HG02571 (cell line): Measurements from ENCODE around the gene PLA2G2E.
"Not testable (repeated sequence)": the region's sequence is repeated elsewhere in the genome, so short reads cannot be mapped to it uniquely, and the experiment has no call there.

Source experiments
- ATAC-seq: cut with Tn5 transposase; IDR thresholded peaks from one replicate; pipeline ENCODE4 v1.9.1; 2021; ENCODE audit warnings: mild to moderate bottlenecking, moderate library complexity; ENCODE audit not compliant: unreplicated experiment

The PLA2G2E gene

GRCh38 chr1:19934336-19934735, 10.9 kb upstream of the PLA2G2E start:
- no peak for ATAC-seq

- ATAC-seq = no peak
Measured at GRCh38 chr1:19932866-19933265, 9.4 kb upstream of the PLA2G2E start.

- not testable (repeated sequence) for ATAC-seq
Measured at GRCh38 chr1:19927130-19927421, 3.7 kb upstream of the PLA2G2E start.

- ATAC-seq = no peak
Measured at GRCh38 chr1:19926296-19927129, 3.1 kb upstream of the PLA2G2E start.

GRCh38 chr1:19925342-19926070, 2.1 kb upstream of the PLA2G2E start:
- ATAC-seq = no peak

GRCh38 chr1:19923953-19924346, 533 bp upstream of the PLA2G2E start:
- no peak for ATAC-seq

- no peak for ATAC-seq
Measured at GRCh38 chr1:19922015-19922688, 1.3 kb downstream of the PLA2G2E start.

GRCh38 chr1:19921310-19921709, 2.1 kb downstream of the PLA2G2E start:
- ATAC-seq = no peak

GRCh38 chr1:19920132-19920710, 3.2 kb downstream of the PLA2G2E start:
- no peak for ATAC-seq

- no peak for ATAC-seq
Measured at GRCh38 chr1:19918057-19918456, 5.4 kb downstream of the PLA2G2E start.

- ATAC-seq = no peak
Measured at GRCh38 chr1:19910650-19911049, 12.8 kb downstream of the PLA2G2E start.

- ATAC-seq = no peak
Measured at GRCh38 chr1:19909971-19910370, 13.4 kb downstream of the PLA2G2E start.

- ATAC-seq = no peak
Measured at GRCh38 chr1:19909392-19909791, 14.0 kb downstream of the PLA2G2E start.

- ATAC-seq = no peak
Measured at GRCh38 chr1:19907456-19907855, 16.0 kb downstream of the PLA2G2E start.

- no peak for ATAC-seq
Measured at GRCh38 chr1:19903621-19904020, 19.8 kb downstream of the PLA2G2E start.

GRCh38 chr1:19901653-19902052, 21.8 kb downstream of the PLA2G2E start:
- ATAC-seq = no peak

GRCh38 chr1:19894218-19894617, 29.2 kb downstream of the PLA2G2E start:
- no peak for ATAC-seq

GRCh38 chr1:19893687-19894086, 29.7 kb downstream of the PLA2G2E start:
- ATAC-seq = no peak

GRCh38 chr1:19892628-19893168, 30.7 kb downstream of the PLA2G2E start:
- no peak for ATAC-seq

GRCh38 chr1:19892129-19892528, 31.3 kb downstream of the PLA2G2E start:
- ATAC-seq = no peak

- no peak for ATAC-seq
Measured at GRCh38 chr1:19889656-19890055, 33.8 kb downstream of the PLA2G2E start.
